AG04450 (cell line): ENCODE measurements around the gene UCN3. TPM values are rescaled to one million over a fixed set of nuclear protein-coding genes. Genes with fewer than 3 reads are reported as not detected.
"Not testable (repeated sequence)": the region's sequence is repeated elsewhere in the genome, so short reads cannot be mapped to it uniquely, and the experiment has no call there.

Experiments
- CTCF ChIA-PET: fragments of 300-600, 350-600 bp; formaldehyde crosslinking; extraction: SDS; loops from one replicate; lab custom pipeline; 2022; ENCODE audit warnings: antibody characterized with exemption, inconsistent platforms; lab: Charles Lee
- POLR2A ChIA-PET: fragments of 350-600 bp; formaldehyde crosslinking; extraction: SDS; loops from one replicate; lab custom pipeline; 2021; ENCODE audit warnings: antibody characterized with exemption, inconsistent platforms; lab: Yijun Ruan, JAX
- DNase-seq: peaks from one replicate; pipeline ENCODE4 v3.0.0-alpha.2; 2011; ENCODE audit warnings: low read depth, low spot score
- H3K27ac ChIP-seq: one replicate; pipeline ENCODE4 v1.5.1; 2012; ENCODE audit warnings: low read depth, low read length, control low read depth
- H3K27me3 ChIP-seq: one replicate; pipeline ENCODE4 v1.6.0; 2012; ENCODE audit warnings: low read length; ENCODE audit not compliant: control insufficient read depth, insufficient read depth
- H3K4me3 ChIP-seq: 2 replicates; pipeline ENCODE4 v1.5.1; 2011; ENCODE audit warnings: mild to moderate bottlenecking, low read depth, low read length, control low read depth
- H3K9me3 ChIP-seq: 2 replicates; pipeline ENCODE4 v1.5.1; 2012; ENCODE audit warnings: low read length; ENCODE audit not compliant: control insufficient read depth, insufficient read depth
- polyA plus RNA-seq: library from polyadenylated mRNA; depleted of rRNA; stranded (reverse); fragments of >200 nt; gene quantifications from 2 replicates; pipeline ENCODE4 v1.2.3, GENCODE V29; 2011
- TF ChIP-seq, protein P1 (sequence below): IDR thresholded peaks from 2 replicates; pipeline ENCODE4 v1.5.1; 2011; ENCODE audit warnings: low read depth, low read length, control low read depth, inconsistent platforms

The UCN3 gene
- polyA plus RNA-seq, 1 experiment, result not detected

DNA sequence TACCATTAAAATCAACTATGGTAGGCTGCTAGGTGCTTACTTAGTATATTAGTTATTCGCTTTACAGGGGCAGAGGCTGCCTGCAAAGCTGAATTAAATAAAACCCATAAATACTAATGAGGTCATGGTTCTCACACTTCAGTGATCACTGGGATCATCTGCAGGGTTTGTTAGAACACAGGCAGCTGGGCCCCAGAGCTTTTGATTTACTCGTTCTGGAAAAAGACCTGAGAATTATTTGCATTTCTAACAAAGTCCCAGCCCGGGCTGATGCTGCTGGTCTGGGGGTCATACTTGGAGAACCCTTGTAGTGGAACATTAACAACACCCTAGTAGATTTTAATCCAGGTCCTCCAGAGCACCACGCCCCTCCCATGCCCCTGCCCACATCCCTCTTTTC is 8.5 kb downstream of the UCN3 start:
- CTCF ChIA-PET, result interaction anchor here (1.1 kb wide), 1 partner anchor 523 kb away, joined by 4 read pairs; no protein-coding TSS in a partner anchor
- POLR2A ChIA-PET, result no interaction called here
- H3K4me3 ChIP-seq, result no peak overlapping the region
- H3K27me3 ChIP-seq, result peaks cover 2% of the 10 kb centered on the region
- TF ChIP-seq, protein P1, sequence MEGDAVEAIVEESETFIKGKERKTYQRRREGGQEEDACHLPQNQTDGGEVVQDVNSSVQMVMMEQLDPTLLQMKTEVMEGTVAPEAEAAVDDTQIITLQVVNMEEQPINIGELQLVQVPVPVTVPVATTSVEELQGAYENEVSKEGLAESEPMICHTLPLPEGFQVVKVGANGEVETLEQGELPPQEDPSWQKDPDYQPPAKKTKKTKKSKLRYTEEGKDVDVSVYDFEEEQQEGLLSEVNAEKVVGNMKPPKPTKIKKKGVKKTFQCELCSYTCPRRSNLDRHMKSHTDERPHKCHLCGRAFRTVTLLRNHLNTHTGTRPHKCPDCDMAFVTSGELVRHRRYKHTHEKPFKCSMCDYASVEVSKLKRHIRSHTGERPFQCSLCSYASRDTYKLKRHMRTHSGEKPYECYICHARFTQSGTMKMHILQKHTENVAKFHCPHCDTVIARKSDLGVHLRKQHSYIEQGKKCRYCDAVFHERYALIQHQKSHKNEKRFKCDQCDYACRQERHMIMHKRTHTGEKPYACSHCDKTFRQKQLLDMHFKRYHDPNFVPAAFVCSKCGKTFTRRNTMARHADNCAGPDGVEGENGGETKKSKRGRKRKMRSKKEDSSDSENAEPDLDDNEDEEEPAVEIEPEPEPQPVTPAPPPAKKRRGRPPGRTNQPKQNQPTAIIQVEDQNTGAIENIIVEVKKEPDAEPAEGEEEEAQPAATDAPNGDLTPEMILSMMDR, result no peak
- H3K9me3 ChIP-seq, result peaks cover 11% of the 10 kb centered on the region; the same call in 1 of the 2 replicates
- H3K27ac ChIP-seq, result no peak overlapping the region
- DNase-seq, result no peak

DNA sequence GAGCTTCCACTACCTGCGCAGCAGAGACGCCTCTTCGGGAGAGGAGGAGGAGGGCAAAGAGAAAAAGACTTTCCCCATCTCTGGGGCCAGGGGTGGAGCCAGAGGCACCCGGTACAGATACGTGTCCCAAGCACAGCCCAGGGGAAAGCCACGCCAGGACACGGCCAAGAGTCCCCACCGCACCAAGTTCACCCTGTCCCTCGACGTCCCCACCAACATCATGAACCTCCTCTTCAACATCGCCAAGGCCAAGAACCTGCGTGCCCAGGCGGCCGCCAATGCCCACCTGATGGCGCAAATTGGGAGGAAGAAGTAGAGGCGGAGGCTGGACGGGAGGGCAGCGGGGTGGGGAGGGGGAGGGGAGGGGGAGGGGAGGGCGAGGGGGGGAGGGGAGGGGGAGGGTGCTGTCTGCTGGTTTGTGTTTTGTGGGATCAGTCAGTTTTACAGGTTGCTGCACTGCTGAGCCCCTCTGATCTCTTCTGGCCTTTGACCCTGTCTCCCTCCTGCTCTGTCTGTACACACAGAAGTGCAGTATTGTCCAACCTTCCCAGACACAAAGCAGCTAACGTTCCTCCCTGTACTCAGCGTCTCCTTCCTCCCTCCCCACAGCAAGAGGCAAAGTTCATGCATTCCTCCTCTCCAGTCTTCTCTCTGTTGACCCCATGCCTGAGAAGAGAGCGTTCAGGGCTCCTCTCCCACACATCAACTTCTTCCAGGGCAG is 9.3 kb downstream of the UCN3 start:
- no peak for DNase-seq
- TF ChIP-seq, protein P1, result no peak
- Histone ChIP-seq H3K27ac (no peak overlapping the region), H3K9me3 (peaks cover 11% of the 10 kb centered on the region; the same call in 1 of the 2 replicates), H3K27me3 (peaks cover 2% of the 10 kb centered on the region), H3K4me3 (no peak overlapping the region)
- ChIA-PET CTCF (no interaction called here), POLR2A (no interaction called here)

DNA sequence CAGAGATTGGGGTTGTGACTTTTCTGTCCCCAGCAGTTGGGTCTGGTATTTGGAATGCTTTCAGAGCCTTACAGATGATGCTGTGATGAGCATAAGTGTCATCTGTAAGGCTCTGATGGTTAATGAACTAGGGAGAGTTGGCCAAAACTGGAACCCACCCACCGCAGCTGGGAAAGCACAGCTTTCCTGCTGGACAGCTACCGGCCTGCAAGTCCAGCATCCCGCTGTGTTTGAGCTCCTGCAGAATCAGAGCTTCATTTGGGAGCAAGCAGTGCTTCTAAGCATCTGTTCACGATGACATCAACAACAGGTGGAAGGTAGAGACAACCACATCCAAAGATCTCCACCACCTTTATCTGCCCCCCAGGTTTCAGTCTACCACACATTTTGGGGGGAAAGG is 11.7 kb downstream of the UCN3 start:
- DNase-seq, result no peak
- Histone ChIP-seq H3K9me3 (peaks cover 8% of the 10 kb centered on the region; the same call in 1 of the 2 replicates), H3K4me3 (no peak overlapping the region), H3K27me3 (peaks cover 2% of the 10 kb centered on the region), H3K27ac (no peak overlapping the region)
- TF ChIP-seq, protein P1, result no peak
- ChIA-PET POLR2A (no interaction called here), CTCF (interaction anchor here (1.5 kb wide), 1 partner anchor 527 kb away, joined by 4 read pairs; no protein-coding TSS in a partner anchor)

DNA sequence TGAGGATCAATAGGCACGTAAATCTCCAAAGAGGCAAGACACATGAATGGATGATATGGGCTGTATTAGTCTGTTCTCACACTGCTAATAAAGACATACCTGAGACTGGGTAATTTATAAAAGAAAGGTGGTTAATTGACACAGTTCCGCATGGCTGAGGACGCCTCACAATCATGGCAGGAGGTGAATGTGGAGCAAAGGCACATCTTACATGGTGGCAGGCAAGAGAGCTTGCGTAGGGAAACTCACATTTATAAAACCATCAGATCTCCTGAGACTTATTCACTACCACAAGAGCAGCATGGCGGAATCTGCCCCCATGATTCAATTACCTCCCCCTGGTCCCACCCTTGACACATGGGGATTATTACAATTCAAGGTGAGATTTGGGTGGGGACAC is 14.4 kb downstream of the UCN3 start:
- POLR2A ChIA-PET, H3K9me3 ChIP-seq, DNase-seq, H3K27me3 ChIP-seq, H3K27ac ChIP-seq, H3K4me3 ChIP-seq: not testable (repeated sequence)
- CTCF ChIA-PET, result interaction anchor here (1.6 to 2.4 kb wide), 2 partner anchors 530 to 564 kb away, joined by 6 to 16 read pairs; no protein-coding TSS in a partner anchor

DNA sequence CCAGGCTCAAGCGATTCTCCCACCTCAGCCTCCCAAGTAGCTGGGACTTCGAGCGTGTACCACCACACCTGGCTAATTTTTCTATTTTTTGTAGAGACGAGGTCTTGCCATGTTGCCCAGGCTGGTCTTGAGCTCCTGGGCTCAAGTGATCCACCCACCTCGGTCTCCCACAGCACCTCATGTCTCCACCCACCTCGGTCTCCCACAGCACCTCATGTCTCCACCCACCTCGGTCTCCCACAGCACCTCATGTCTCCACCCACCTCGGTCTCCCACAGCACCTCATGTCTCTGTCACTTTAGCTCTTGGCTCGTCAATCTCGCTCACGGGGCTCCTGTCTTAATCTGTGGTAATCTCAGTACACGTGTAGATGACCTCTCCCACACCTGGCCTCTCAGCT is 15.6 kb downstream of the UCN3 start:
- H3K9me3 ChIP-seq, POLR2A ChIA-PET, DNase-seq, H3K27ac ChIP-seq, H3K4me3 ChIP-seq, H3K27me3 ChIP-seq: not testable (repeated sequence)
- CTCF ChIA-PET, result interaction anchor here (0.6 to 2.4 kb wide), 4 partner anchors 211 to 565 kb away, joined by 3 to 16 read pairs (median 4); no protein-coding TSS in a partner anchor

DNA sequence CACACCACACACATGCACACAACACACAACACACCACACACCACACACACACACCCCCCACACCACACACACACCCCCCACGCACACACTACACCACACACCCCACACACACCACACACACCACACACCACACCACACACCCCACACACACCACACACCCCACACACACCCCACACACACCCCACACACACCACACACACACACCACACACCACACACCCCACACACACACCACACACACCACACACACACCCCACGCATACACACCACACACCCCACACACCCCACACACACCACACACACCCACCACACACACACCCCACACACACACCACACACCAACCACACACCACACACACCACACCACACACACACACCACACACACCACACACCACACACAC is 16.4 kb downstream of the UCN3 start:
- Histone ChIP-seq H3K4me3 (no peak overlapping the region), H3K27ac (no peak overlapping the region), H3K27me3 (peaks cover 4% of the 10 kb centered on the region), H3K9me3 (no peaks in the 10 kb centered on the region)
- ChIA-PET POLR2A (no interaction called here), CTCF (interaction anchor here (2.4 kb wide), 1 partner anchor 532 kb away, joined by 16 read pairs; no protein-coding TSS in a partner anchor)
- no peak for DNase-seq
- TF ChIP-seq, protein P1, result no peak
